T follicular helper cell (primary cell): Measurements from ENCODE around the gene CAMK2N1.
"Not testable (repeated sequence)": the region's sequence is repeated elsewhere in the genome, so short reads cannot be mapped to it uniquely, and the experiment has no call there.

Experiments used
- DNase-seq: peaks from one replicate; pipeline ENCODE4 v3.0.0-alpha.2; 2020; ENCODE audit warnings: low read depth

Gene CAMK2N1

DNA sequence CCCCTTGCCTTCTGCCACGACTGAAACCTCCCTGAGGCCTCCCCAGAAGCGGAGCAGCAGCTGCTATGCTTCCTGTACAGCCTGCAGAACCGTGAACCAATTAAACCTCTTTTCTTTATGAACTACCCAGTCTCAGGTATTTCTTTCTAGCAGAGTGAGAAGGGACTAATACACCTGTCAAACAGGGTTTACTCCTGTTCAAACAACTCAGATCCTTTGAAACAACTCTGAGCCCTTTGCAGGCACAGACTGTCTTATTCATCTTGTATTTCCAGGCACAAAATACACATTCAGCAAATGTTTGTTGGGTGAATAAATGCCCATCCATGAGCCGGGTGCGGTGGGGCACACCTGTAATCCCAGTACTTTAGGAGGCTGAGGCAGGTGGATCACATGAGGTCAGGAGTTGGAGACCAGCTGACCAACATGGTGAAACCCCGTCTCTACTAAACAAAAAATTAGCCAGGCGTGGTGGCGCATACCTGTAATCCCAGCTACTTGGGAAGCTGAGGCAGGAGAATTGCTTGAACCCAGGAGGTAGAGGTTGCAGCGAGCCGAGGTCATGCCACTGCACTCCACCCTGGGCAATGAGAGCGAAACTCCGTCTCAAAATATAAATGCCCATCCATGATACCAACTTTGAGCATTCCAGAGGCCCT lies 10.8 kb upstream of the CAMK2N1 start:
- not testable (repeated sequence) for DNase-seq

DNA sequence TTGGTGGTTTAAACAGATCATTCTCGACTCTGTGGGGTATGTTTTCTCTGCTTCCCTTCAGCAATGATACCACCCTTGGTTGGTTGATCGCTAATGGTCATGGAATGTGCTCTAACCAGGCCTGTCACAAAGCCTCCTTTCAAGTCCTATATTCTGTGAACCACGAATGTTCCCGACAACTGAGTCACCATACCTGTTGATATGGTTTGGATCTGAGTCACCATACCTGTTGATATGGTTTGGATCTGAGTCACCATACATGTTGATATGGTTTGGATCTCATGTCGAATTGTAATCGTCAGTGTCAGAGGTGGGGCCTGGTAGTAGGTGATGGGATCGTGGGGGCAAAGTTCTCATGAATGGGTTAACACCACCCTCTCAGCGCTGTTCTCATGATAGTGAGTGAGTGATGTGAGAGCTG lies 10.2 kb upstream of the CAMK2N1 start:
- DNase-seq = no peak

DNA sequence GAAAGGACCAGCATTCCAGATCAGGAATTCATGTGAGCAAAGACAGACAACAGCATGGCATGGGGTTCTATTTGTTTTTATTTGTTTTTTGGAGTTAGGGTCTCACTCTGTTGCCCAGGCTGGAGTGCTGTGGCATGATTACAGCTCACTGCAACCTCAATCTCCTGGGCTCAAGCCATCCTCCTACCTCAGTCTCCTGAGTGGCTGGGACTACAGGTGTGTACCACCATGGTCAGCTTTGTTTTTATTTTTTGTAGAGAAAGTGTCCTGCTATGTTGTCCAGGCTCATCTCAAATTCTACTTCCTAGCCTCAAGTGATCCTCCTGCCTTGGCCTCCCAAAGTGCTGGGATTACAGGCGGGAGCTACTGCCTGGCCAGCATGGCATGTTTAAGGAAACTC lies 9.7 kb upstream of the CAMK2N1 start:
- no peak for DNase-seq

DNA sequence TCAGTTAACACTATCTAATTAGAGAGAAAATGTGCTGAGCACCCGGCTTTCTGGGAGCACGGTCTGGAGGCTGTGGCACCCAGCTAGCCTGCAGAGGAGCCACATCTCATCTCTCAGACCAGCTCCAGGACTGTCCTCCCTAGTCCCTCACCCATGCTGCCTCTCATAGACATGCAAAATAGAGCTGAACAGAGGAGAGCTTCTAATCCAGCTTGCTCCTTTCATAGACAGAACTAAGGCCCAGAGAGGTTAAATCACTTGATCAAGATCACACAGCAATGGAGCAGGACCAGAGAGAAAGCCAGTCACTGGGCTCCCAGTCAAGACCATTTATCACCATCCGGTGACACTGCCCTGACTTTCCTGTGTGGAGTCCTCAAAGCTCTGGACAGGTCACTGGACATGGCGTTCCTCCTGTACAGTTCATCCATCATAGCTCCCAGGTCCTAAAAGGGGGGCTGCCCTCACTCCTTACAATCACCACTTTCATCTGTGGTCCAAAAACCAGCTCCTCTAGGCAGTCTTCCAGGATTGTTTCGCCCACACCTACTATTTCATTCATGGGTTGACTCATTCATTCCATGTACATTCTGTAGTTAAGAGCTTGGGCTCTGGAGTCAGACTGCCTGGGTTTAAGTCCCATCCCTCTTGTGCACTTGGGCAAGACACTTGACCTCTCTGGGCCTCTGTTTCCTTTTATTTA lies 8.8 kb upstream of the CAMK2N1 start:
- no peak for DNase-seq

DNA sequence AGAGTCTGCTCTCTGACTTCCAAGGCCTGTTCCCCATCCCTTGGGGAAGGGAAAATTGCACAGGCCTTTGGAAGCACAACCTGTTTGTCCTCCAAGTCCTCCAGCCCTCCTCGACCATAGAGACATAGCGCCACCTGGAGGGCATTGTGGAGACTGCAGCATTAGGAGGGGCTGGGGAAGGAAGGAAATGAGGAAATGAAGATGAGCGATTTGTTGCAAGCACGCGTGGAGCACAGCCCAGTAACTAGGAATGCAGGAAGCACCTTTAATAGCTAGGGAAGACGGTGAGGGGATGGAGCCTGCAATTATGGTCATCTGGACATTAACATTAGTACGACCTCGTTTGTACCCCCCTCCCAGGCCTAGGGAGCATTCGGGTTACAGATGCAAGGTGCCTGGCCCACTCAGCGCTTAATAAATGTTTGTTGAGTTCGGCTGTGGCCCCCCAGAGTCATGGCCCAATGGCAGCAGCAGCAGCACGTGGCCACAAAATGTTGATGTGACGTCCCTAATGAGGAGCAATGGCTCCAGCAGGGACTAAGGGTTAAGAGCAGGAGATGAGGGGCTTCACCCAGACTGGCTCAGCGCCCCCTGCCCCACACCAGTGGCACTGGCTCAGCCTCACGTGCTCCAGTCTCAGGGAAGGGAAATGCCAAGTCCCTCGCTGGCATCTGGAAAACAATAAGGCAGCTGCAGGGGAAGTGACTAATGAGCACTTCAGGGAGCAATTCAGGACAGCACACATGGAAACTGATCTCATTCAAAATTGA lies 8.0 kb upstream of the CAMK2N1 start:
- peak; percentile 71 for DNase-seq

DNA sequence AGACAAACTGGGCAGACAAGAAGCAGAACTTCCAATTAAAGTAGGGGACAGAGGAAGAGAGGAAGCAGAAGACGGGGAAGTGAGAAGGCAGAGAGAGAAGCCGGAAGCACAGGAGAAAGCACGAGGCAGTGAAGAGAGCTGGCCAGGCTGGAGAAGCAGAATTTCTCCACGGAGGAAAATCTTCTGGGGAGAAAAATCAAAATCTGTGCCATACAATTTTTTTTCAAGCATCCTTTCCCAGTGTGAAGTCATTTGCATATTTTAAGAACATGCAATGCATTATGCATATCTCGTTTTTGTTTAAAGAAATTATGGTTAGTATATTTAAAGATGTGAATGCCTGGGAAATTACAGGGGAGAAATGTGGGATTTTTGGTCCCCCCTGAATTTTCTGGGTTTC lies 7.3 kb upstream of the CAMK2N1 start:
- DNase-seq = no peak

DNA sequence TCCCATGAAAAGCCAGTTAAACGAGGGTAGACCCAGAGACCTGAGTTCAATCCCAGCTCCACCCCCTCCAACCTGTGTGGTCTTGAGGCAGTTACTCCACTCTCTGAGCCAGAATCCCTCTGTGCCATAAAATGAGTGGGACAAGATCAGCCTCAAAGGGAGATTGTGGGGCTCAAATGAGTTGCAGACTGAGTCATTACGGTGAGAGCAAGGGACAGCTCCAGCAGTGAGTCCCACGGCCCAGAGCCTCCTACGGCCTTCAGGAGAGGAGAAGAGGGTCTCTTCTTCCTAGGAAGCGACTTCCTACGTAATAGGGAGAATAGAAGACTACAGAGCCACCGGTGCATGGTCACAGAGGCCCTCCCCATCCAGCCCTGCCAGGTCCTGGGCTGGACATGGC lies 6.7 kb upstream of the CAMK2N1 start:
- DNase-seq = no peak

DNA sequence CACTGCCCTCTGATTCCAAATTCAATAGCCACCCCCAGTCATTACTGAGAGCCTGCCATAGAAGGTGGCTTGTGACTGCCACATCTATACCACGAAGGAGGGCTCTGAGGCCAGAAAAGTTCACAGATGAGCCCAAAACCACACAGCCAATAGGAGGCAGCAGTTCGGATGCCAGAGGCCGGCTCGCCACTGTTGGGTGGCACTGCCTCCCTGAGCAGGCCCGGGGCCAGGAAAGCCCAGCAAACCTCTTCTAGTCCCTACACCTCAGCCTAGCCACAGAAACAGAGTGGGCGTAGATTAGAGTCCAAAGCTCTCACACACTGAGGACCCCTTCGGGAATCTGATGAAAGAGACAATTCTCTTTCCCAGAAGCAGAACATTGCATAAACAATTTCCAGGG lies 5.9 kb upstream of the CAMK2N1 start:
- no peak for DNase-seq

DNA sequence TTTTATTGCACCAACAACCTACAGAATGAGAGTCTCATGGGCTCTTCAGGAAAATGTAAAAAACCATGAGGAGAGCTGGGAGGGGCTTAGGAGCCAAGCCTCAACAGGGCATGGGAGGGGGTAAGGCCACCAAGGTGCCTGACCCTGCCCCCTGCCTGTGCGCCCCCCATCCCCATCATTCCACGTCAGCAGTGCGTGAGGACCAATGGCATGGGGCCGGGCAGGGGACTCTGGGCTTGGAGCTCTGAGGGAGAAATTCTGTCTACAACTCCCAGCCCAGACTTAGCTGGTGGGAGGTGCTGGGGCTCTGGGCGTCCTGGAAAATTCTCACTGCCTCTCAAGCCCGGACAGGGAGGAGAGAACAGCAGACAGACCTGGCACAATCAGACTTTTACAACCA lies 5.2 kb upstream of the CAMK2N1 start:
- no peak for DNase-seq

DNA sequence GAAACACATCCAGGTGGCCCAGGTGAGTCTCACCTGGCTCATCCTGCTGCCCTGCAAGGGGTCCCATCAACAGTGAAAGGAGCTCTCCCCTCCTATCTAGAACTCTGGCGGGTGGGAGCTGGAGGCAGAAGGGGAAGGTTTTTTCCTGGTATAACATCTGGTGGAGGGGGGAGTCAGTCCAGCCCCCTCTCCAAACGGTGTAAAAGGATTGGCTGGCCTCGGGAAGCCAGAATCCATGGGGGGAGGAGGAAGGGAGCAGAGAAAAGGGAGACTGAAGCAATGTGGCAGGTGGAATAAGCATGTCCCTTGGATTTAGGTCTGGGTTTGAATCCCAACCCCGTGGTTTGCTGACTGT lies 1.2 kb upstream of the CAMK2N1 start:
- no peak for DNase-seq

DNA sequence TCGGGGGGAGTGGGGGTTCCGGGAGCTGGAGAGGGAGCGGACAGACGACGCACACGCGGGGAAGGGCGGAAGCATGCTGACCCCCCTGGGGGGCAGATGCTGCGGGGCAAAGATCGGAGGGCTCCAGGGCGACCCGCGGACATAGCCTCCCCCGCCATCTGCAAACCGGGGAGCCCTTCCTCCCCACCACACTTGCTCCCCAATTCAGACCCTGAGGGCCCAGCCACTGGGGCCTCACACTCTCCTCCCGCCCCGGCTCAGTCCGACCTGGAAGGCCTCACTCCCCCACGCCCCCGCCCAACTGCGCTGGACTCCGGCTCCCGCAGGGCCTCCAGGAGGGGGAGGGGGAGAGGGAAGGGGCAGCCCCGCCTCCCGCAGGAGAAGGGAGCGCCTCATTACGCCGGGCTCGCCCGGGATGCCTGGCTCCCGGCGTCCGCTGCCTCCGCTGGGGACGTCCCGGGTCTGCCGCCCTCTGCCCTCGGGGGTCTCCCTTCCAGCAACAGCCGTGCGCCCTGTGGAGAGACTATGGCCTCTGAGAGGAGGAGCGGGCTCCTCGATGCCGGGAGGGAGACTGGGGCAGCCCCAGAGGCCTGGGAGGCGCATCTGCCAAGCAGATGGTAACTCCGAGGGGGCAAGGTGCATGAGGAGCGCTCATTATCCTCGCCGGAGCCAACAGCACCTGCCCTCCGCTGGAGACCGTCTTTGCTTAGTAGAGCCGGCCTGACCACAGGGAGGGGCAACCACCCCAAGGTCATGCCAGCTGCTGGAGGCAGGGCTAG lies 636 bp upstream of the CAMK2N1 start:
- no peak for DNase-seq

DNA sequence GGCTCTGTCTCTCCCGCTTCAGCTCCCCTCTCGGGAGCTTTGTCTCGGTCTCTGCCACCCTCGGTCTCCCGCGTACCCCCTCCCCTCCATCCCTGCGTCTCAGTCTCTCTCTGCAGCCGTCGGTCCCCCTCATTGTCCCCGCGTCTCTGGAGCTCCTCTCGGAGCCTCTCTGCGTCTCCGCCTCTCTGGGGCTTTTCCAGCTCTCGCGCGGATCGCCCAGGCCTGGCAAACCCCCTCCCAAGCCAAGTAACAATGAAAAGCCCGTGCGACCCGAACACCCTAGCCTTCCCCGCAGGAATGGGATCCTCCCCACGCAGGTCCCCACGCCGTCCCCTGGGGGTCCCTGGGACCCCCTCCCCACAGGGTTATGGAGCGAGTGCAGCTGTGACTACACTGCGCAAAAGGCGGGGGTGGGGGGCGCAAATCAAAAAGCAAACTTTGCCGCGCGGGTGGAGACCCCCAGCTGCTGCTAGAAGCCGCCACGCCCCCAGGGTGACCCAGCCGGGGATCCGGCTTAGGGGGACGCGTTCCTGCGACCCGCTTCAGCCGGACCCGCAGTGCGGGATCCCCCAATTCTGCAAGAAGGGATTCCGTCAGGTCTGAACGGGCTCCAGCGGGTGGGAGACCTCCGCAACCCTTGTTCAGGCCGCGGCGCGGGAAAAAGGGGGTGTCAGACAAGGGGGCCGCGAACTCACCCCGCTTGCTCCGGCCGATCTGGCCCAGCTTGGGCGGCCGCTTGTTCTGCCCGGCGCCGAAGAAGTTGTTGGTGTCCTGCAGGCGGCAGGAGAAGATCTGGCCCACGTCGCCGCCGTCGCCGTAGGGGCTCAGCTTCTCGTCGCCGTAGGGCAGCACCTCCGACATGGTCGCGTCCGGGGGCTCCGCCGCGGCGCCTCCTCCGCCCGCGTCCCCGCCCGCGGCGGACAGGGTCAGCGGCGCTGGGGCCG lies 1.2 kb downstream of the CAMK2N1 start:
- DNase-seq = no peak

DNA sequence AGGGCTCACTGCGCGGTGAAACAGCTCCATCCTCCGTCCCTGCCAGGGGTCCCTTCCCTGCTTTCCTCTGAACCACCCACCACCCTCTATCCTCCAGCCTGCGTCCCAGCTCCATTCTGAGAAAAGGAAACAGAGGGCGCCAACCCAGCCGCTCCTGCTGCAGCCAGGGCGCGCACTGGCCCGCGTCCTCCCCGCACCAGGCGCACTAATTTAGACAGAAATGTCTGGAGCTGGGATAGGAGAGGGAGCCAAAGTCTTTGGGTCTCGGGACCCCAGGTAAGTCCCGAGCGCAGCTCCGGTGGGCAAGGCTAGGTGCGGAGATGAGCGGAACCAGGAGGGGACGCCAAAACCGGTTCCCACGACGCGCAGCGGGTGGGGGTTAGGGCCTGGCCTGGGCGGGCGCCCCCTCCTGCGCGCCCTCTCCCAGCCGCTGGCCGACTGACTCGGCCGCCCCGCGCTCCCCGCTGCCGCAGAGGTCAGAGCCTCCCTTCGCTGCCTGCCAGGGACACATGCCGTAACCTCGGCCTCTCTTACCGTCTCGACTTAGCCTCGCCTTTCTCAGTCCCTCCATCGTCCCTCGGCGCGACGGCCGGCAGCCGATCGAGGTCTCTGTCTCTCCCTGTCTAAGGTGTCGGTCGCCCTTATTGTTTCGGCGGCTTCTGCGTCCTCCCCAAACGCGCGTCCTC lies 2.0 kb downstream of the CAMK2N1 start:
- DNase-seq = no peak

DNA sequence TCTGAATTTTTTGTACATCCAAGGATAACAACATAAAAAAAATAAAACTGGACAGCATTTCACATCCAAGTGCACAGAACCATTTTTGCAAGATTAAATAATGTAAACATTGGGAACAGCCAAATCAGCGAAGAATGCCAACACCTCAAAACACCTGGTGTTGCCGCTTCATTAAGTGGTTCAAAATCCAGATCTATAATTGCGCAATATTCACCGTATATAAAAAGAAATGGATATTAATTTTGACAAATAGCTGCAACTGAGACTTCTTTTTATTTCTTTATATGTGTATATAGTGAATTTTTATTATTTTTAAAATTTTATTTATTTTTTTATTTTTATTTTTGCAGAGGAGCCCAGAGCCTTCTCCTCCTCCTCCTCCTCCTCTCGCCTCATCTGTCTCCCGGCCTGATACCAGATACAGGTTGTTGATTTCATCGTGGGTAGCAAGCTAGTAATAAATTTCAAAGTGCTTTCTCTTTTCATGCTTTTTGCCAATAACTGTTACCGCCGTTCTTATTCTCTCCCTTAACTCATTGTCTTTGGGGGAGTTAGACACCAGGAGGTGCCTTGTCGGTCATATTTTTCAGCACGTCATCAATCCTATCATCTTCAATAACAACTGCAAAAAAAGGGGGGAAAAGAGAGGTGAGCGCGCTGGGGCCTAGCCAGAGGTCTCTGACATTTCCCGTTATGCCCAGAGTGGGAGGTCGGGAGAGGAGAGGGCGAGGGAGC lies 2.7 kb downstream of the CAMK2N1 start:
- DNase-seq = no peak

DNA sequence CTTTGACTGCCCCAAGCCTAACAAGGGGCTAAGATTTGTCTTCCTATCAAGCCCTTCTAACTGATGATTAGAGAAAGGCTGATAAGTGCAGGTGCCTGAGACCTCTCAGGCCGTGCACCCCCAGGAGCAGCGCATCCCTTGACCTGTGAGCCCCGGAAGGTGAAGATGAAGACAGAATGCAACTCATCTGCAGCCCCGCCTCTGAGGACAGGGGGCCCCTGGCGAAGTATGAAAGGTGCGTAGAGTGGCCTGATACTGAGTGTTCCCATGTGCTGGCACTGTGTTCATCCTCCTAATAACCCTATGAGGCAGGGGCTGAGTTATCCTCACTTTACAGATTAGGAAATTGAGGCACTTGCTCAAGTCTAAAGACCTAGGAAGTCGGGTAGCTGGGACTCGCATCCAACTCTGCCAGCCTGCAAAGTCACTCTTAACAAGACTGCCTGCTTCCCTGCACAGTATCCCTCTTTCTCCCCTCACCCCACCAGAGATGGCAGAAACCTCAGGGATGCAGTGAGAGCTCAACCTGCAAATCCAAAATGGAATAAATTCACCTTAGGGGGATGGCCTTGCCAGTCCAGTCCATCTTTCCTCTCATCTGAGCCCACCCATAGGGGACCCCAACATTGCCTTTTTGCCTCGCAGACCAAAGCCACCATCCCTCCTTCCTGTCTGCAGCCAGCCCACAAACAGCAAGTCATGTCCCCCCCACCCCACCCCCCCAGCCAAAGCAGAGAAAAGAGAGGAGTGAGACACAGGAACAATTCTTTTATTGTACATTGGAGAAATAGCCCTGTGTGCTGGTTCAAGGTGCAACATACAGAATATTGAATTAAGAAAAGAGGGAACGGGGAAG lies 4.1 kb downstream of the CAMK2N1 start:
- DNase-seq = no peak

DNA sequence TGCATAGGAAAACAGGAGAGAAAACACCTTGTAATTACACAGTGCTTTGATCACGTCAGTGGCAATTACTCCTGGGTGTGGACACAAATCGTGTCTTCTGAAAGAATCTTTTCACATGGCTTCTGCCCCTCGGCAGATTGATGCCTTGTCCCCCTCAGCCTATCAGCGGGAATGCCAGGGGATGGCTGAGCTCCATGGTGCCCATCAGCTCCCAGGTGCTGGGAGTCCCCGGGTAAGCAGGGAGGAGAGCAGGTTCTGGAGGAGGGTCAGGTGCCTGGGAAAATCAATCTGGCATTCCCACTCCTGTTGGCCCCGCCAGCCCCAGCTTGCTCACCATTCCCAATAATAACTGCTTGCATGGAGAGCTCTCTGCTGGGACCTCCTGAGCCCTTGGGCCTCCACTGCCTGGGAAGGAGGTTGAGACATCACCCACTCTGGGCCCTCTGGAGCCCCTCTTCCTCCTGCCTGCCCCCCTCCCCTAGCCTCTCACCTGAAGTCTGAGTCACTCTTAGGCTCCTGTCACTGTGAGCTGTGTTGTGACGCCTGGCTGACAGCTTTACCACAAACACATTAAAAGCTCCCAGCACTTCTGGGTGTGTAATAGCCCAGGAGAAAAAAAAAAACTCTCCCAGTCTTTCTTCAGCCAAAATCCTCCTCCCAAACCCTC lies 4.9 kb downstream of the CAMK2N1 start:
- no peak for DNase-seq

DNA sequence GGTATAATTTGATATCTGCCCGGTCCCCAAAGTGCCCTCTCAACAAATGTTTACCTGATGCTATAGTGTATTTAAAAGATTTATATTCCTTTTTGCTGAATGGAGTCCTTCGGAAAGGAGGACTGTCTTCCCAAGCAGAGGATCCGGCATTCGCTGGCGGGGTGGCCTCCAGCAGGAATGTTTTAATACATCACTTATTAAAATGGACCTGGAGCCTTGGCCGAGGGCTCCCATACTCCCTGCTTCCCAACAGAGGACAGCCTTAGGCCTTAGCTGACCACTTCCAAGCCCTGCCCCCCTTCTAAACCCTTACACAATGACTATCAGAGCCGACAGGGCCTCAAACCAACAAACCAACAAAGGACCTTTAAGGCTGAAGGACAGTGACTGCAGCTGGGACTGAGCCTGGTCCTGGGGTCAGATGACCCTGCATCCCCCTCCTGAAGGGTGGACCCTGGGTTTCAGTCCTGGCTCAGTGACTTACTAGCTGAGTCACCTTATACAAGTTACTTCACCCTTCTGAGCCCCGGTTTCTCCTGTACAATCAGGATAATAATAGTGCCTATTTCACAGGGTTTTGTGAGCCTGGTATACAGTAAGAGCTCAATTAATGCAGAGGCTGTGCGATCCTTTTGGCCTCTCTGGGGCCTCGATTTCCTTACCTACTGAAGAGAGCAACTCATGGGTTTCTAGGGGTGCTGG lies 5.6 kb downstream of the CAMK2N1 start:
- DNase-seq = no peak

DNA sequence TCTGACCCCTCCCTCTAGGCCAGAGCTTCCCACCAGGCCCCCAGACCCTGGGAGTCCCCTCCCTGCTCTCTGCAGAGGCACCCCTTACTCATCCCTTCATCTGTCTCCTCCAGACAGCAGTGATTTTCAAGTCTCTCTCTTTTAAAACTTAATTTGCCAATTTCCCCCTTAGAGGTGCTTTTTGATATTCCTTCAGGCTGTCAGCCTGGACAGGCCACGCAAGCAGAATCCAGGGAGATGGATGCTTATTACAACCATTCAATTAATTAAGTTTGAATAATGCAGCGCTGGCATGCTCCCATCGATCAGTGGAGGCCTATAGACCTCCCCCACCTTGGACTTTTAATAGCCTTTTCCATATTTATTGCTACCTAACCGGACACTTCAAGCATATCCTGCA lies 6.2 kb downstream of the CAMK2N1 start:
- DNase-seq = no peak
